Urinary bladder (tissue), 4 donors: ENCODE measurements around the gene CDIPT. TPM values are rescaled to one million over a fixed set of nuclear protein-coding genes. Genes with fewer than 3 reads are reported as not detected.

Experiments used
- DNase-seq: peaks from one replicate; pipeline ENCODE4 v3.0.0-alpha.2; 2015; ENCODE audit errors: extremely low spot score
- H3K27ac ChIP-seq: one replicate; pipeline ENCODE4 v1.5.1; 2013; ENCODE audit warnings: low read depth, mild to moderate bottlenecking, moderate library complexity
- H3K36me3 ChIP-seq: one replicate; pipeline ENCODE4 v1.6.1; 2013; ENCODE audit warnings: mild to moderate bottlenecking, moderate library complexity; ENCODE audit not compliant: insufficient read depth
- H3K4me1 ChIP-seq: one replicate; pipeline ENCODE4 v1.6.1; 2013; ENCODE audit warnings: mild to moderate bottlenecking, moderate library complexity; ENCODE audit not compliant: insufficient read depth
- H3K4me3 ChIP-seq: one replicate; pipeline ENCODE4 v1.5.1; 2013; ENCODE audit warnings: low read depth, low read length
- WGBS: extraction: QIAGEN DNeasy Blood & Tissue Kit; methylation state at CpG from one replicate; pipeline ENCODE4 v1.1.7; 2013; 5-methylcytosine and 5-hydroxymethylcytosine counted together
- polyA plus RNA-seq: library from polyadenylated mRNA; stranded (reverse); fragments of 200-250 nt; gene quantifications from one replicate; pipeline ENCODE4 v1.2.3, GENCODE V29; 2013
- total RNA-seq: library from RNA; depleted of rRNA; stranded (reverse); fragments of >200 nt; gene quantifications from one replicate; pipeline ENCODE4 v1.2.3, GENCODE V29; 2014
- donor health status: healthy with polysubstance abuse.
- donor health status: healthy.

The CDIPT gene
- total and polyA plus RNA-seq, 2 donors, result 35.1 to 179 TPM

DNA sequence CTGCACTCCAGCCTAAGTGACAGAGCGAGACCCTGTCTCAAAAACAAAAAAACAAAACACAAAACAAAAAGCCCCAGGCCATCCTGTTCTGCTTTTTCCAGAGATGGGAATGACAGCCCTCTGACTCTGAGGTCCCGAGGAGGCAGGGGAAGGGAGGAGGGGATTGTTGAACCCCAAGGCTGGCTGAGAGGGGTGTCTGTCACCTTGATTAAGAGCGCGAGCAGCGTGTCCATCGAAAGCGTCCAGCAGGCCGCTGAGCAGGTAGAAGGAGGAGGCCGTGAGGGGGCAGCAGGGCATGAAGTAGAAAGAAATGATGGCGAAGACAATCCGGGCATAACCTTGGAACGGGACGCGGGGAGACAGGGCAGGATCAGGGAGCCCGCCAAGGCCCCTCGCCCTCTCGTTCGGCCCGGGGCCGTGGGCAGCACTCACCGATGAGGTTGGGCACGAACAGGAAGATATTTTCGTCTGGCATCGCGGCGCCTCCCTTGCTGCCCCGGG, 593 bp downstream of the CDIPT start:
- peak overlapping the region; percentile 69 for H3K27ac ChIP-seq
- peaks cover 3% of the 10 kb centered on the region for H3K36me3 ChIP-seq
- peak overlapping the region; percentile 99 for H3K4me3 ChIP-seq
- 1% methylated on average over 27 of the region's 27 CpGs for WGBS
- DNase-seq, result no peak
- H3K4me1 ChIP-seq, result peaks cover 3% of the 10 kb centered on the region

DNA sequence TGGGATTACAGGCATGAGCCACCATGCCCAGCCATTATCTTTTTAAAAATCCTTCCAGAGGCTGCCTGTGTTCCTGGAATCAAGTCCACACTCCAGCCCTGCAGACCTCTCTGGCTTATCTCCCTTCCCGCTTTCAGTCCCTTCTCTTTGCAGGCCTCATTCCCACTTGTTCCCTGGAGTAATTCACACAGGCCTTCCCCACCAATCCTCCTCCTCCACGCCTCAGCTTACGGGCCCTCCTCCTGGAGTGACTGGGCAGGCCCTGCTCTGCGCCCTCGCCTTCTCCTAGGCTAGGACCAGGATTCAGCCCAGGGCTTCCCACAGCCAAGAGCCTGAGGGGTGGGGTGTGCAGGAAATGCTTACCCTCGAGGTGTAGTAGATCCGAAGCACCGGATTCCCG, 2.8 kb downstream of the CDIPT start:
- Histone ChIP-seq H3K36me3 (peaks cover 3% of the 10 kb centered on the region), H3K4me1 (peaks cover 3% of the 10 kb centered on the region), H3K4me3 (no peak overlapping the region), H3K27ac (no peak overlapping the region)
- 88% methylated on average over 9 of the region's 9 CpGs for WGBS
- DNase-seq, result no peak

DNA sequence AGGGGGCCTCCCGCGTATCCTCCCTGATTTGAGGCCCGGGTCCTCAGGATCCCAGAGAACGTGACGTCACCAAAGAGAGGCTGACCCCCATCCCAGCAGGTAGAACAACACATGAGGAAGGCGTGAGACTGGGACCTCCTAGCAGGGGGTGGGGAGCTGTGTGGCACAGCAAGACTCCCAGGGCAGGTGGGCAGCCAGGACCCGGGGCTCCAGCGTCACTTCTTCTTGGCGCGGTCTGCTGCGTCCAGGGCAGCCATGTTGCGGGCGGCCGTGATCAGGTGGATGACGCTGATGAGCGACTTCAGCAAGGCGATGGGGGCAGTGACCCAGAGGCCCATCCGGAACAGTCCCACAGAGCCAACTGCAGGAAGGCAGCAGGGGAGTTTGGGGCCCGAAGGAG, 4.1 kb downstream of the CDIPT start:
- H3K4me1 ChIP-seq, result peaks cover 3% of the 10 kb centered on the region
- WGBS, result 92% methylated on average over 19 of the region's 19 CpGs
- H3K36me3 ChIP-seq, result peaks cover 3% of the 10 kb centered on the region
- H3K27ac ChIP-seq, result no peak overlapping the region
- DNase-seq, result no peak
- H3K4me3 ChIP-seq, result no peak overlapping the region

DNA sequence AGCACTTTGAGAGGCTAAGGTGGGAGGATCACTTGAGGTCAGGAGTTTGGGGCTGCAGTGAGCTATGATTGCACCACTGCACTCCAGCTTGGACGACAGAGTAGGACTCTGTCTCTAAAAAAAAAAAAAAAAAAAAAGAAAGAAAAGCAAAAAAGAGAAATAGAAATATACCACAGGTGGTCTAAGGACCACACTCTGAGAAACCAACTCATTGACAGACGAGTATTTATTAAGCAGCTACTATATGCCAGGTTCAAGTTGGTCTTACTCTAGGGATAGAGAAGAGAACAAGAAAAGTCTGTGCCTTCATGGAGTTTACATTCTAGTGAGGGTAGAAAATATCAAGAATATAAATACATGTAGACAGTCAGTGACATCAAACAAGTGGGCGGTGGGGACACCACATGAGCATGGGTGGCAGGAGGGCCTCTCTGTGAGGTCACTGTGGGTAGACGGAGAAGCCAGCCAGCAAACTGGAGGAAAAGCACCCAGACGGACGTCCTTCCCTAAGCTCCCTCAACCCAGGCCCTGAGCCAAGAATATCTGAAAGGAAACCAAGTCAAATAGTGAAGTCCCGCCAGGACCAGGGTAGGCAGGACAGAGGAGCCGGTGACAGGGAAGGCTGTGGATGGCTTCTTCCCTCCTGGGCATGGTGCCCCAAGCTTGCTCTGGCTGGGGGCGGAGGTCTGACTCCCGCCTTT, 4.7 kb downstream of the CDIPT start:
- Histone ChIP-seq H3K4me3 (no peak overlapping the region), H3K27ac (no peak overlapping the region), H3K36me3 (peaks cover 3% of the 10 kb centered on the region), H3K4me1 (peaks cover 3% of the 10 kb centered on the region)
- DNase-seq, result no peak
- 75% methylated on average over 10 of the region's 10 CpGs for WGBS

DNA sequence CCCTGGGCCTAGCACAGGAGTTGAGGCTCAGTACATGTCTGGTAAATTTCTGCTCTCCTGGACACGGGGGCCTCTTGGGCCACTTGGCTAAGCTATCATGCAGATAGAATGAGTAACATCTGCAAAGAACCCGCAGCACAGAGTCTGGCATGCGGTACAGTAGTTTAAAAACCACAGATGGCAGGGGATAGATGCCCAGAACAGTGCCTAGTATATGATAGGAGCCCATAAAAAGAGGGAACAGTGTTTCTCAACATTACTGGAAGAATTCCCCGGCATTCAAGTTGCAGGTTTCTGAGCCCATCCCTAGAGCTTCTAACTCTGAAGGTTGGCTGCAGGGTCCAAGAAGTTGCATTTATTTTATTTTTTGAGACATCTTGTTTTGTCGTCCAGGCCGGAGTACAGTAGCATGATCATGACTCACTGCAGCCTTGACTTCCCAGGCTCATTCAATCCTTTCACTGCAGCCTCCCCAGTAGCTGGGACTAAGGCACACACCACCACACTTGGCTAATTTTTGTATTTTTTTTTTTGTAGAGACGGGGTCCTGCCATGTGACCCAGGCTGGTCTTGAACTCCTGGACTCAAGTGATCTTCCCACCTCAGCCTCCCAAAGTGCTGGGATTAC, 5.8 kb downstream of the CDIPT start:
- no peak for DNase-seq
- H3K27ac ChIP-seq, result no peak overlapping the region
- peaks cover 3% of the 10 kb centered on the region for H3K36me3 ChIP-seq
- 65% methylated on average over 7 of the region's 7 CpGs for WGBS
- H3K4me1 ChIP-seq, result peaks cover 3% of the 10 kb centered on the region
- no peak overlapping the region for H3K4me3 ChIP-seq

DNA sequence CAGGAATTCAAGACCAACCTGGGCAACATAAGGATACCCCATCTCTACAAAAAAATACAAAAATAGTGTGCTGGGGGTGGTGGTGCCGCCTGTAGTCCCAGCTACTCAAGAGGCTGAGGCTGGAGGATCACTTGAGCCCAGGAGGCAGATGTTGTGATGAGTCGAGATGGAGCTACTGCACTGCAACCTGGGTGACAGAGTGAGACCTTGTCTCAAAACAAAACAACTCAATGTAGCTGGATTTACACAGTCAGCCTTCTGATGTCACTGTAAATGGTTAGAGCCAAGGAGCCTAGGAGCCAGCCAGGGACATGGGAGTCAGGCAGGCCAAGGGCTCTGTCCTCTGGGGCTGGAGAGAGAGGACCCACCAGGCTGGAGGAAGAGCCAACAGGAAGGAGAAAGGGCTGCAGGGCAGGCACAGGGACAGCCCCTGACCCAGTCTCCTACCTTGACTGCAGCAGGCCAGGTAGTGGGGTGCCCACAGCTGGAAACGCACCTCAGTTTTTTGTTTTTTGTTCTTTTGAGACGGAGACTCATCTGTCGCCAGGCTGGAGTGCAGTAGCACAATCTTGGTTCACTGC, 8.4 kb downstream of the CDIPT start:
- DNase-seq, result no peak
- 92% methylated on average over 5 of the region's 5 CpGs for WGBS
- H3K27ac ChIP-seq, result no peak overlapping the region
- H3K4me1 ChIP-seq, result no peaks in the 10 kb centered on the region
- no peak overlapping the region for H3K4me3 ChIP-seq
- peaks cover 3% of the 10 kb centered on the region for H3K36me3 ChIP-seq

DNA sequence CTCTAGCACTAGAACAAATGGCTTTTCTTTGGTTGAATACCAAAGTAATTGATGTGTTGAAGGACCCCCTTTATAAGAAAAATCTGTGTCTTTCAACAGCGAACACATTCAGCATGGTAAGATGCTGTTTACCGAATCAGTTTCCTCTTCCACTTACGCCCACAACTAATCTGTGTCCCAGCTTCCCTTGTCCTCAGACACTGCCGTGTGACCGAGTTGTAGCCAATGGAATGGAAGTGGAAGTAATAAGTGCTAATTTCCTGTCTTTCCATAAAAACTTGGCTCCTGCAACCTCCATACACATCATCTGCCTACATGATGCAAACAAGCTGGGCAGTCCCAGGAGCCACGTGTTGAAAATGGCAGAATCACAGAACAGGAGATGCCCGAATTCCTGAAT, 10.4 kb downstream of the CDIPT start:
- H3K36me3 ChIP-seq, result peaks cover under 1% of the 10 kb centered on the region
- H3K4me3 ChIP-seq, result no peak overlapping the region
- no peak for DNase-seq
- 38% methylated on average over 7 of the region's 7 CpGs for WGBS
- no peak overlapping the region for H3K27ac ChIP-seq
- H3K4me1 ChIP-seq, result no peaks in the 10 kb centered on the region

DNA sequence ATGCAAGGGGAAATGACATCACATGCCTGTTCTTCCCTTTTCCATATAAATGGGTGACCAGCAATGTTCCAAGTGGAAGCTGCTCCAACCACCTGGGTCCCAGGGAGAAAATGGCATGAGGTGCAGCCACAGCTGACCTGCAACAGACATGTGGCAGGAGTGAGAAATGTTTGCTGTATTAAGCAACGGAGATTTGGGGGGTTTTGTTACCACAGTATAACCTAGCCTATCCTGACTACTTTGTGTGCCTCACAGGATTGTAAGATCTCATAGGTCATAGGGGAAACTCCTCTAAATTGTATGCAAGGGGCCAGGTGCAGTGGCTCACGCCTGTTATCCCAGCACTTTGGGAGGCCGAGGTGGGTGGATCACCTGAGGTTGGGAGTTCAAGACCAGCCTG, 12.0 kb downstream of the CDIPT start:
- no peak for DNase-seq
- Histone ChIP-seq H3K36me3 (peaks cover 6% of the 10 kb centered on the region), H3K4me3 (no peak overlapping the region), H3K4me1 (no peaks in the 10 kb centered on the region), H3K27ac (no peak overlapping the region)
- 92% methylated on average over 3 of the region's 3 CpGs for WGBS

DNA sequence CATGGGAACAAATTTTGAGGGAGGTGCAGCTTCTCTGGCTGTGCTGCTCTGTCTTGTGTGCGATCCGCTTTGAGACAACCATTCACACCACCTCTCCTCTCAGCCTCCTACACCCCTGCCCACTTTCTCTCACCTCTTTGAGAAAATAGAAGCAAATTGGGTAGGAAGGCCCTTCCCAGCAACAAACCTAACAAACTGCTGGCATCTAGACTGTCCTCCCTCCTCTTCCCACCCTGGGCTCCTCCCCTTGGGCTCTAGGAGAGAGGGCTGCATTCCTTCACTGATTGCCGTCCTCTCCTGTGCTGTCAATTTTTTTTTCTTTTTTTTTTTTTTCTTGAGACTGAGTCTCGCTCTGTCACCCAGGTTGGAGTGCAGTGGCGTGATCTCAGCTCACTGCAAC, 13.5 kb downstream of the CDIPT start:
- WGBS, result 43% methylated on average over 5 of the region's 5 CpGs
- H3K27ac ChIP-seq, result no peak overlapping the region

DNA sequence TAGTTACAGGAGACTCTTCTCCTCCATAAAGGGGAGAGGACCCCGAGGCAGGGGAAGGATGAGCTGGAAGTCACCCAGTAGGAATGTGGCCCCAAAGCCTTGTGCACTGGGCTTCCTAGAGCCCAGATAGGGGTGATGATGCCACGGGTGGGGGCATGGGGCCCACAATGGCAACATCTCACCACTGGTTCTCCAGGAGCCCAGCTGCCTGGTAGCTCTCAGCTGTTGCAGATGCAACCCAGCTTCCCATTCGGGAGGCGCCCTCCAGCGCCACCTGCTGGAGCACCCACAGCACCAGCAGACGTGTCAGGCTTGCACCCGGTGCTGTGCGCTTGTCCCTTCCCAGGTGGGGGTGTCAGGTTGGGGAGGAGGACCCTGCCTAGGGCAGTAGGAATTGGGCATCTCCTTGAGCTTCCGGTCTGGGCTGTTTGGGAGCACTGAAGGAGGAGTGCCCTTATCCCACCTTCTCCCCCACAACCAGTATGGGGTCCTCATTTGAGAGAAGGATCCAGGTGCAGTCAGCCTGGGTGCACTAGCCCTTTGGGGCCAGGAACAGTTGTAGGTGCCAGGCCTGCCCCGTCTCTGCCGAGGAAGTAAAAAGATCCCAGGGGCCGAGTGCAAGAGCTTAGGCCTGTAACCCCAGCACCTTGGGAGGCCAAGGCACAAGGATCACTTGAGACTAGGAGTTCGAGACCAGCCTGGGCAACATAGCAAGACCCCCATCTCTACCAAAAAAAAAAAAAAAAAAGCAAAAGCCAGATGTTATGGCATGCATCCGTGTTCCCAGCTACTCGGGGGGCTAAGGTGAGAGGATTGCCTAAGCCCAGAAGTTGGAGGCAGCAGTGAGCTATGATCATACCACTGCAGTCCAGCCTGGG, 14.4 kb downstream of the CDIPT start:
- Histone ChIP-seq H3K27ac (no peak overlapping the region), H3K36me3 (peaks cover 7% of the 10 kb centered on the region), H3K4me1 (no peaks in the 10 kb centered on the region), H3K4me3 (no peak overlapping the region)
- DNase-seq, result no peak
- WGBS, result 46% methylated on average over 15 of the region's 15 CpGs

More for the DNA sequence above, 13.5 kb downstream of the CDIPT start:
- H3K4me1 ChIP-seq, result no peaks in the 10 kb centered on the region
- DNase-seq, result no peak
- H3K4me3 ChIP-seq, result no peak overlapping the region
- H3K36me3 ChIP-seq, result peaks cover 7% of the 10 kb centered on the region

DNA sequence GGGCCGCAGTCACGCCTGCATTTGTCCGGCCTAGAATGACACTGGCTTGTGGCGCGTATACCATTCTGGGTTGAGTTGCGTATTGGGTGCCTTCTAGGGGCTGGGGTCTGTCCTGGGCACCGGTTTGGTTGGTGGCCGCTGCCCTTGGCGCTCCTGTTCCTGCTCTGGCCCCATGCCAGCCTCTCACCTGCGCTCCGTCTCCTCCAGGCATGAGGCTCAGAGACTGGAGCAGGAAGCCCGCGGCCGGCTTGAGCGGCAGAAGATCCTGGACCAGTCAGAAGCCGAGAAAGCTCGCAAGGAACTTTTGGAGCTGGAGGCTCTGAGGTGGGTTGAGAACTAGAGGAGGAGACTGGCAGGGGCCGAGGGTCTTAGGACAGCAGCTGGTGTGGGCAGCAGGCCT, 17.4 kb downstream of the CDIPT start:
- no peak for DNase-seq
- H3K36me3 ChIP-seq, result peaks cover 11% of the 10 kb centered on the region
- H3K27ac ChIP-seq, result no peak overlapping the region
- no peaks in the 10 kb centered on the region for H3K4me1 ChIP-seq
- H3K4me3 ChIP-seq, result no peak overlapping the region
- 93% methylated on average over 18 of the region's 18 CpGs for WGBS

DNA sequence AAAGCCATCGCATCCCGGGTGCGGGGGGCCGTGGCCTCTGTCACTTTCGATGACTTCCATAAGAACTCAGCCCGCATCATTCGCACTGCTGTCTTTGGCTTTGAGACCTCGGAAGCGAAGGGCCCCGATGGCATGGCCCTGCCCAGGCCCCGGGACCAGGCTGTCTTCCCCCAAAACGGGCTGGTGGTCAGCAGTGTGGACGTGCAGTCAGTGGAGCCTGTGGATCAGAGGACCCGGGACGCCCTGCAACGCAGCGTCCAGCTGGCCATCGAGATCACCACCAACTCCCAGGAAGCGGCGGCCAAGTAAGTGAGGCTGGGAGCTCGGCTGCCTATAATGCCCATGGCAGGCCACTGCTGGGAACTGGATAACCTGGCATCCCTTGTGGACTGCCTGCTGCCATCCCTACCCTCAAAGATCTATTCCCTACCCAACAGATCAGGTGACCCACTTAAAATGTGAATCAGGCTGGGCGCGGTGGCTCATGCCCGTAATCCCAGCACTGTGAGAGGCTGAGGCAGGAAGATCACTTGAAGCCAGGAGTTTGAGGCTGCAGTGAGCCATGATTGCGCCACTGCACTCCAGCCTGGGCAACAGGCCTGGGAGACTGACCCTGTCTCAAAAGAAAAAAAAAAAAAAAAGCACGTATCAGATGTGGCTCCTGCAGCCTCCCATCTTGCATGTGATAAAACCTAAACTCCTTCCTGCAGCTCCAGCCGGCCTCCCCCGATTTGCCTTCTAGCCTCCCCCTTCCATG, 18.3 kb downstream of the CDIPT start:
- 79% methylated on average over 28 of the region's 28 CpGs for WGBS
- Histone ChIP-seq H3K36me3 (peaks cover 13% of the 10 kb centered on the region), H3K27ac (no peak overlapping the region), H3K4me3 (no peak overlapping the region), H3K4me1 (no peaks in the 10 kb centered on the region)
- DNase-seq, result no peak

DNA sequence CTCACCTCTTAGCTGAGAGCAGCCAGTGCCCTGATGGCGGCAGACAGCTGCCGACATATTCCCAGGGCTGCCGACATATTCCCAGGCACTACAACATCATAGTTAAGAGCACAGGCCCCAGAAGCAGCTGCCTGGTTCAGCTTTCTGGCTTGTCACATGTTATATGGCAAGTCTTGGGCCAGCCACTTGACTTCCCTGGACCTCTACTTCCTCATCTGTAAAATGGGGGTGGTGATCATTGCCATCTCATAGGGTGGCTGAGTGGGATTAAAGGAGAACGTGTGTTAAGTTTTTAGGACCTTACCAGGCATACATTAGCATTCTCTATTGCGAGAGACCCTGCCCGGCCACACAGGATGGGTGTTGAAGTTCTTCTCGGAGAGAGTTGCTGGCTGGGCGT, 19.1 kb downstream of the CDIPT start:
- no peak overlapping the region for H3K27ac ChIP-seq
- H3K4me1 ChIP-seq, result no peaks in the 10 kb centered on the region
- DNase-seq, result no peak
- WGBS, result 89% methylated on average over 8 of the region's 8 CpGs
- no peak overlapping the region for H3K4me3 ChIP-seq
- H3K36me3 ChIP-seq, result peaks cover 13% of the 10 kb centered on the region
